Measurements from ENCODE around the gene ANXA6. TPM values are rescaled to one million over a fixed set of nuclear protein-coding genes. Genes with fewer than 3 reads are reported as not detected.
"Not testable (repeated sequence)": the region's sequence is repeated elsewhere in the genome, so short reads cannot be mapped to it uniquely, and the experiment has no call there.

ANXA6 gene
- 329 and 410 TPM in 2 replicates for total RNA-seq

GRCh38 chr5:151157426-151158286 is at the start of gene ANXA6:
ANXA6 (minus strand) TSS chr5:151157779; CDS start chr5:151147901, 9,878 bp downstream.
- DNase-seq (ENCODE audit: low read depth, low spot score), result peak; percentile 35

GRCh38 chr5:151205411-151205810 is 47.8 kb upstream of the ANXA6 start:
- DNase-seq (ENCODE audit: low read depth, low spot score), result no peak

GRCh38 chr5:151204051-151204450 is 46.5 kb upstream of the ANXA6 start:
- DNase-seq (ENCODE audit: low read depth, low spot score), result no peak

GRCh38 chr5:151202381-151203139 is 45.0 kb upstream of the ANXA6 start:
- DNase-seq (ENCODE audit: low read depth, low spot score), result peak; percentile 55

- DNase-seq (ENCODE audit: low read depth, low spot score), result no peak
Measured at GRCh38 chr5:151200913-151201595, 43.5 kb upstream of the ANXA6 start.

- no peak for DNase-seq (ENCODE audit: low read depth, low spot score)
Measured at GRCh38 chr5:151199581-151200185, 42.1 kb upstream of the ANXA6 start.

GRCh38 chr5:151198861-151199260 is 41.3 kb upstream of the ANXA6 start:
- no peak for DNase-seq (ENCODE audit: low read depth, low spot score)

- not testable (repeated sequence) for DNase-seq (ENCODE audit: low read depth, low spot score)
Measured at GRCh38 chr5:151197291-151197600, 39.7 kb upstream of the ANXA6 start.

- no peak for DNase-seq (ENCODE audit: low read depth, low spot score)
Measured at GRCh38 chr5:151196556-151197290, 39.1 kb upstream of the ANXA6 start.

GRCh38 chr5:151195622-151196021 is 38.0 kb upstream of the ANXA6 start:
- DNase-seq (ENCODE audit: low read depth, low spot score), result no peak

- DNase-seq (ENCODE audit: low read depth, low spot score), result no peak
Measured at GRCh38 chr5:151192626-151193025, 35.0 kb upstream of the ANXA6 start.

GRCh38 chr5:151191661-151192060 is 34.1 kb upstream of the ANXA6 start:
- no peak for DNase-seq (ENCODE audit: low read depth, low spot score)

GRCh38 chr5:151189151-151189550 is 31.6 kb upstream of the ANXA6 start:
- DNase-seq (ENCODE audit: low read depth, low spot score), result no peak

- no peak for DNase-seq (ENCODE audit: low read depth, low spot score)
Measured at GRCh38 chr5:151186538-151186937, 29.0 kb upstream of the ANXA6 start.

- DNase-seq (ENCODE audit: low read depth, low spot score), result no peak
Measured at GRCh38 chr5:151186052-151186451, 28.5 kb upstream of the ANXA6 start.

GRCh38 chr5:151184316-151185042 is 26.9 kb upstream of the ANXA6 start:
- DNase-seq (ENCODE audit: low read depth, low spot score), result no peak

GRCh38 chr5:151183456-151184245 is 26.1 kb upstream of the ANXA6 start:
- no peak for DNase-seq (ENCODE audit: low read depth, low spot score)

- no peak for DNase-seq (ENCODE audit: low read depth, low spot score)
Measured at GRCh38 chr5:151182976-151183375, 25.4 kb upstream of the ANXA6 start.

GRCh38 chr5:151182524-151182900 is 24.9 kb upstream of the ANXA6 start:
- DNase-seq (ENCODE audit: low read depth, low spot score), result no peak
